ENCODE measurements around the gene ABCB9. TPM values are rescaled to one million over a fixed set of nuclear protein-coding genes. Genes with fewer than 3 reads are reported as not detected.

The ABCB9 gene
- total RNA-seq, 1 donor from 2014 or later = 16.7 TPM

DNA sequence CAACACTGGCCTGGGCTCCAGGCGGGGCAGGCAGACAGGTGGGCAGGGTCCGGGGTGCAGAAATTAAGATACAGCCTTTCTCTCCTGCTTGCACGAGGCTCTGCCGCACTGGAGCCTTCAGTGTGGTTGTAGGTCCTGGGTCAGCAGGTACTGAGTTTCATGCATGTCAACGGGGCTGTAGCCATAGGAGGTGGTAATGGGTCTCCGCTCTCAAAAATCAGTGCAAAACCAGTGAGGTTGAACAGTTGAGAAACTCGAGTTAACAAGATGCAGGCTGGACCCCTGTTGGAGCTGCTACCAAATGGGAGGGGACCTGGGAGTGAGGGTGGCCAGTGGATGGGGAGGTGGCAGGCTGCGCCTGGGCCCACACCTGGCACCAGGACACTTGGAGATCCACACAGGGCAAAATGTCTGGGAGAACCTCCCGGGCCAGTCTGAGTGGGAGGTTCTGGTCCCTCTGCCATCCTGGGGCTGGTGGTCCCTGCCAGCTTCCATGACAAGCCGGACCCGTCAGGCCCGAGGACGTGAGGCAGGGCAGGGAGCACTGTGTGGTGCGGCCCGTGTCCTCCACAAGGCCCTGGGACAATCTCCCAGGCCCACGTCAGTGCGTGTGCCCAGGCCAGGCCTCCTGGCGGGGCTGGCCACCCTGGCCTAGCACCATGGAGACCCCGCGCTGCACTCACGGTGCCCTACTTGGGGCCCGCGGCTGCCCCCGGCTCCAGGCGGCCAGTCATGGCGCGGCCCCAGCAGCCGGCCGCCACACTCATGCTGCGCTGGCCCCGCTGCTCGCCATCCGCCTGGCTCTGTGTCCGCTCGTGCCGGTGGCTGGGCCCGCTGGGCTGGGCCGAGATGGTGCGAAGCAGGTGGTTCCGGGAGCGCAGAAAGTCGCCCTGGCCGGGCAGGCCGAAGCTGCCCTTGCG lies 19.3 kb upstream of the ABCB9 start:
- H3K36me3 Mint-ChIP-seq = no peaks in the 10 kb centered on the region
- no peak overlapping the region for H3K4me3 Mint-ChIP-seq
- no peak for DNase-seq (ENCODE audit: low spot score in 2 of 2, unreplicated experiment in 2 of 2)
- peaks cover 38% of the 10 kb centered on the region for H3K4me1 Mint-ChIP-seq
- H3K9me3 Mint-ChIP-seq = no peaks in the 10 kb centered on the region
- TF ChIP-seq, protein P1, sequence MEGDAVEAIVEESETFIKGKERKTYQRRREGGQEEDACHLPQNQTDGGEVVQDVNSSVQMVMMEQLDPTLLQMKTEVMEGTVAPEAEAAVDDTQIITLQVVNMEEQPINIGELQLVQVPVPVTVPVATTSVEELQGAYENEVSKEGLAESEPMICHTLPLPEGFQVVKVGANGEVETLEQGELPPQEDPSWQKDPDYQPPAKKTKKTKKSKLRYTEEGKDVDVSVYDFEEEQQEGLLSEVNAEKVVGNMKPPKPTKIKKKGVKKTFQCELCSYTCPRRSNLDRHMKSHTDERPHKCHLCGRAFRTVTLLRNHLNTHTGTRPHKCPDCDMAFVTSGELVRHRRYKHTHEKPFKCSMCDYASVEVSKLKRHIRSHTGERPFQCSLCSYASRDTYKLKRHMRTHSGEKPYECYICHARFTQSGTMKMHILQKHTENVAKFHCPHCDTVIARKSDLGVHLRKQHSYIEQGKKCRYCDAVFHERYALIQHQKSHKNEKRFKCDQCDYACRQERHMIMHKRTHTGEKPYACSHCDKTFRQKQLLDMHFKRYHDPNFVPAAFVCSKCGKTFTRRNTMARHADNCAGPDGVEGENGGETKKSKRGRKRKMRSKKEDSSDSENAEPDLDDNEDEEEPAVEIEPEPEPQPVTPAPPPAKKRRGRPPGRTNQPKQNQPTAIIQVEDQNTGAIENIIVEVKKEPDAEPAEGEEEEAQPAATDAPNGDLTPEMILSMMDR (IDR thresholded peaks at IDR 0.05; ENCODE audit: unreplicated experiment) = no peak
- H3K27ac Mint-ChIP-seq = peak overlapping the region; percentile 73
- no peaks in the 10 kb centered on the region for H3K27me3 Mint-ChIP-seq (ENCODE audit: low read depth)

DNA sequence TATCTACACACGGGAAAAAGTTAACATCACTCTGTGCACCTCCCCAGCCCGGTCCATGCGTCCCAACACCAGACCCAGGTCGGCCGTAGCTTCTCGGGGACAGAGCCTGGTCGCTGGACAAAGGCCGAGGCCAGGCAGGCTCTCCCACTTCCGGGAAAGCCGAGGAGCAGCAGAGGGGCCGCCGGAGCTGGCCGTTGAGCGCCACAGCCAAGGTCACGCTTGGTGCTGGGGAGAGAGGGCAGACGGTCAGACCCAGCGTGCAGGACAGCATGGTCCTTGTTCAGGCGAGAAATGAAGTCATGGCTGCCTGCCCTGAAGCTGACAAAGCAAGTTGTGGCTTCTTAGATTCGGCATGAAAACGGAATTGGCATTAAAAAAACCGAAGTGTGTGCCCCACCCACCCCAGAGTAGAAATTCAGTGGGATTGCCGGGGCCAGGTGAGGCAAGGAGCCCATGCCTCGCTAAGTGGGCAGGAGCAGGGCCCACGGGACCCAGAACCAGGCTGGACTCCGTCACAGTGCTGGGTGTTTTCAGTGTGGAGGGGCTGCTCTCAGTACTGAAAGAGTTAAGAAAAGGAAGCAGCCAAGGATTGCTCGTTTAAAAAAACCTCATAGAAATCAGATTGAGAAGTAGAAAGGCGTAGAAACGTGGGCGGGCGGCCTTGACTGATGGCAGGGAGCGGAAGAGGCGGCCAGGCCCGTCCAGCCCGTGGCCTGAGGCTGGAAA lies 18.5 kb upstream of the ABCB9 start:
- DNase-seq (ENCODE audit: low spot score in 2 of 2, unreplicated experiment in 2 of 2) = no peak
- Mint-ChIP-seq H3K36me3 (no peaks in the 10 kb centered on the region), H3K27me3 (ENCODE audit: low read depth) (no peaks in the 10 kb centered on the region), H3K4me3 (peak overlapping the region; percentile 34), H3K4me1 (peaks cover 42% of the 10 kb centered on the region), H3K9me3 (no peaks in the 10 kb centered on the region), H3K27ac (peak overlapping the region; percentile 73)
- TF ChIP-seq, protein P1 (IDR thresholded peaks at IDR 0.05; ENCODE audit: unreplicated experiment) = no peak

DNA sequence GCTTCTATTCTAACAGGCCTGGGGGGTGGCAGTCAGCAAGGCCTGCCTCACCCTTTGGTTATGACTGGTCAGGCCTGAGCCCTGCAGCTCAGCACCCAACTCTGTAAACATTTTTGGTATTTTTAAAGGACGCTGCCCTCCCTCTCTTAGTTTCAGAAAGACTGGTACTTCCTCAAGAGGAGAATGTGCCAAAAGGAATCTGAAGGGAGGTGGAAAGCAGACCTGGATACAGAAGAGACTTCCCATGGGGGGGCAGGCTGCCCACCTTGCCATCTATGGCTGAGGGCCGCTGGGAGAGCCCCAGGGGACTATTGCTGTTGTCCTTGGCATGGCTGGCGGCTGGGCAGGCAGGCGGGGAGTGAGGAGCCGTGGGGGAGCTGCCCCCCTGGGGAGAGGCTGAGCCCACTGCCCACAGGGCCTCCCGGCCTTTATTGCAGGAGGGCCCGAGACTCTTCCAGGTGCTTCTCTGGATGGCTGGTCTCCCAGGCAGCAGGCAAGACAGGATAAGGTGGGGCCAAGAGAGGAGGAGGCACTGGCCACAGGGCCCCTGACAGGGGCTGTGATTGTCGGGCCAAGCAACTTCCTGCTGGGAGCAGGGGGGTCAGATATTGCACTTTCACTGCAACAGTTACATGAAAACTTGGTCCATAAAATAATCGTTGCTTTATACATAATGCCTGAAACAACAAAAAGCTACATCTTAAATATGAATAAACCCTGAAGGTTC lies 17.7 kb upstream of the ABCB9 start:
- DNase-seq (ENCODE audit: low spot score in 2 of 2, unreplicated experiment in 2 of 2) = no peak
- H3K36me3 Mint-ChIP-seq = no peaks in the 10 kb centered on the region
- peak overlapping the region; percentile 26 for H3K4me3 Mint-ChIP-seq
- TF ChIP-seq, protein P1 (IDR thresholded peaks at IDR 0.05; ENCODE audit: unreplicated experiment) = no peak
- H3K27ac Mint-ChIP-seq = peak overlapping the region; percentile 73
- no peaks in the 10 kb centered on the region for H3K9me3 Mint-ChIP-seq
- H3K27me3 Mint-ChIP-seq (ENCODE audit: low read depth) = no peaks in the 10 kb centered on the region
- peaks cover 47% of the 10 kb centered on the region for H3K4me1 Mint-ChIP-seq

DNA sequence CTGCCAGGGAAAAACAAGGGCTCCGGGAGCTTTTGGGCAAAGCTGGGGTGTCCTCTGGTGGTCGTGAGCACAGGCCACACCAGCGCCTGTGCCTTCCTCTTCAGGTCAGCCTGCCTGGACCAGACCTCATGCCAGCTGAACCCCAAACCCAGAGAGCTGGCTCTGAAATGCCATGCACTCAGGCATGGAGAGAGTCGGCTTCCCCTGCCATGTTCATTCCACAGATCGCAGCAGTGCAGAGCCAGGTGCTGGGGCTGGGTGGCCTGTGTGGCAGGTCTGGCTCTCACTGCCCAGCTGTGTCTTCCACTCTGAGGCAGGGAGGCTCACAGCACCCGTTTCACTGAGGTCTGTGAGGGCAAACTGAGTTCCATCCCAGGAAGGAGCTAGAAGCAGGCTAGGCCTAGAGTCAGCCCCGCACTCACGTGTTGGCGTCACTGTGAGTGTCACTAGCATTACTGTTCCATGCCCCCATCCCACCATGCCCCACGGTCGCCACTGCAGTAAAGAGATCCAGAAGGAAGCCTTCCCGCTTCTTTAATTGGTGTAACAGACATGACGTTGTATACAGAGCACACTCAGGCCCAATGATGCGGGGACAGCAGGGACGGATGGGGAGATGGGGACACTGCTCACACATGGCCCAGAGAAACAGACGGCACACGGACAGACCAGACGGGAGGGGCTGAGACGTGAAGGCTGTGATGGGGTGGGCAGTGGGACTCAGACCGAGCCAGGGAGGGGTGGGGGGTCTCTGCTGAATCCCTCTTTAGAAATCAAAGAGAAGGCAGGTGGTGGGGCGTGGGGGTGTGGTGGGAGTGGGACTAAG lies 16.9 kb upstream of the ABCB9 start:
- Mint-ChIP-seq H3K27me3 (ENCODE audit: low read depth) (no peaks in the 10 kb centered on the region), H3K36me3 (no peaks in the 10 kb centered on the region), H3K4me1 (peaks cover 47% of the 10 kb centered on the region), H3K9me3 (no peaks in the 10 kb centered on the region), H3K4me3 (peak overlapping the region; percentile 47), H3K27ac (peak overlapping the region; percentile 67)
- TF ChIP-seq, protein P1 (IDR thresholded peaks at IDR 0.05; ENCODE audit: unreplicated experiment) = no peak
- DNase-seq (ENCODE audit: low spot score in 2 of 2, unreplicated experiment in 2 of 2) = no peak

DNA sequence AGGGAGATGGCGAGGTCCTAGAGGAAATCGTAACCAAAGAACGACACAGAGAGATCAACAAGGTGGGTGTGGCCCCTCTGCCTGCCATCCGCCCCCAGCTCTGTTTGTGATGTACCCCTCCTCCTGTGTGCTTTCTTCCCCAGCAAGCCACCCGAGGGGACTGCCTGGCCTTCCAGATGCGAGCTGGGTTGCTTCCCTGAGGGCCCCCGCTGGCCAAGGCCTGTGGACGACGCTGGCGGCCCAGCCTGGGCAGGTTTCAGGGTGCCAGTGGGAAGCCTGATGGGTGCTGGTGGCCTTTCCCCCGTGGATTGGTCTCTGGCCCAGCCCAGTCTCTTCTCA lies 16.2 kb upstream of the ABCB9 start:
- TF ChIP-seq, protein P1 (IDR thresholded peaks at IDR 0.05; ENCODE audit: unreplicated experiment) = no peak
- peaks cover 48% of the 10 kb centered on the region for H3K4me1 Mint-ChIP-seq

More for the DNA sequence above, 16.2 kb upstream of the ABCB9 start:
- Mint-ChIP-seq H3K27me3 (ENCODE audit: low read depth) (no peaks in the 10 kb centered on the region), H3K9me3 (no peaks in the 10 kb centered on the region), H3K27ac (no peak overlapping the region), H3K4me3 (peak overlapping the region; percentile 90), H3K36me3 (no peaks in the 10 kb centered on the region)
- DNase-seq (ENCODE audit: low spot score in 2 of 2, unreplicated experiment in 2 of 2) = no peak

All from mesothelial cell of epicardium (in vitro differentiated cells).